HS-27A (cell line): Measurements from ENCODE around the gene CSGALNACT2.

Experiments used
- DNase-seq: peaks from one replicate; pipeline ENCODE4 v3.0.0-alpha.2; 2012; ENCODE audit warnings: low read depth, missing footprints

The CSGALNACT2 gene

DNA sequence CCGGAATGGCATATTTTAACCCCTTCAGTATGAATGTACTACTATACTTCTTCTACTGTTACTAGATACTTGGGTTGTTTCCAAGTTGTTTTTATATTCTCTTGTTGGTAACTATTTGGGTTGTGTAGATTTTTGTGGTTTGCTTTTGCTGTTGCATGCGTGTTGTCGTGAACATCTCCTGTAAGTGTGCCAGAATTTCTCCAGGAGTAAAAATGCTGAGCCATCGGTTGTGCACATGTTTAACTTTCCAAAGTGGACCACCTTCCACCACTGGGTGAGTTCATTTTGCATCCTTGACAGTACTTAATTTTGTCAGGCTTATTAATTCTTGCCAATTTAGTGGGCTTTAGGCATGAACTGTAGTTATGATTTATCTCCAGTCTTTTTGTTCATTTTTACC, 47.9 kb downstream of the CSGALNACT2 start:
- DNase-seq = no peak

- DNase-seq = no peak
Observed at GRCh38 chr10:43187213-43187612, 49.0 kb downstream of the CSGALNACT2 start.

GRCh38 chr10:43188702-43189101, 50.5 kb downstream of the CSGALNACT2 start:
- no peak for DNase-seq

DNA sequence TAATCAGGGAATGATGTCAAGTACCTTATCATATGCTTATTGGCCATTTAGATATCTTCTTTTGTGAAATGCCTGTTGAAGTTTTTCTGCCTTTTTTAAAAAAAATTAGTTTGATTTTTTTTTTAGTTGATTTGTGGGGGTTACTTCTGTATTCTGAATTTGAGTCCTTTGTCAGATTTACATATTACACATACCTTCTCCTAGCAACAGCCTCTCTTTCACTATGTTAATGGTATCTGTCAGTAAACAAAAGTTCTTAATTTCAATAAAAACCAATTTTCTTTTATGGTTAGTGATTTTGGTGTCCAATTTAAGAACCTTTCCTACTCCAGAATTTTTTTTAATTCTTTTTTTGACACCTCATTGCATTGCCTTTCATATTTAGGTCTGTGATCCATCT, 52.0 kb downstream of the CSGALNACT2 start:
- DNase-seq = no peak

GRCh38 chr10:43190775-43191174, 52.5 kb downstream of the CSGALNACT2 start:
- DNase-seq = no peak

- no peak for DNase-seq
Observed at GRCh38 chr10:43192884-43193283, 54.6 kb downstream of the CSGALNACT2 start.

DNA sequence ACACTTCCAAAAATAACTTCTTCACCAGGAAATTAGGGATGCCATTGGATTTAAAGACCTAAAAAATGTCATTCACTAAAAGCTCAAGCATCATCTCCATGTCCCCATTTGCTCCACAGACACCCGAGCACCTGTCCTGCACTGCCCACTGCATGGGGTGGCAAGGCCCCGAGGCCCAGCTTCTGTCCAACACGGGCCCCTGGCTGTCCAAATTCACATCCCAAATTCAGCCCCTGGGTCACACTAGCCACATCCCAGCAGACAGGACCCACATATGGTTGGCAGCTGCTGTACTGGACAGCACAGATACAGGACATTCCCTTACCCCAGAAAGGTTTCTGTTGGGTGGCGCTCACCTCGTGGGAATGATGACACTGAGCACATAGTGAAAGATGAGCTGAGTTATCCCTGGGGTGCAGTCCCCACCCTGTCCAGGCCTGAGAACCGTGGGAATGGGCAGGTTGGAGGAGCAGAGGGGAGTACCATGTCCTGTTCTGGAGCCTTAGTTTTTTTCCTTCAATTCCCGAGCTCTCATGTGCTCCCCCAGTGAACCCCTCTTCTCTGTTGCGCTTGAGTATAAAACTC, 55.3 kb downstream of the CSGALNACT2 start:
- DNase-seq = no peak

DNA sequence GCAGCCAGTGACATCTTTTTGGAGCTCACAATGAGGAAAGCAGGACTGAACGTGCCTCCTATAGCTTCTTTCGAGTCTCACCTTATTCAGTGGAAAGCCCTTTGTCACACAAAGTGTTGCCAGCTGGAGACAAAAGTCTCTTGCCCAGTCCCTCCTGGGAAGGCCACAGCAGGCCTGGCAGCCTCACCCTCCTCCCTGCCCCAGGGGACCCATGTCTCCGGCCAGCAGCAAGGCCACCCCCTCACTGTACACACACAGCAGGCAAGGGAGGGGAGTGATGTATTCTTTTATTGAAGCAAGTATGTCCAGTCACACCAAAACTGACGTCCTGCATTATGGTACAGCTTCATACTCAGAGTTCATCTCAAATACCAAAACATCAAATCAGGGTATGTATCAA, 56.0 kb downstream of the CSGALNACT2 start:
- no peak for DNase-seq

DNA sequence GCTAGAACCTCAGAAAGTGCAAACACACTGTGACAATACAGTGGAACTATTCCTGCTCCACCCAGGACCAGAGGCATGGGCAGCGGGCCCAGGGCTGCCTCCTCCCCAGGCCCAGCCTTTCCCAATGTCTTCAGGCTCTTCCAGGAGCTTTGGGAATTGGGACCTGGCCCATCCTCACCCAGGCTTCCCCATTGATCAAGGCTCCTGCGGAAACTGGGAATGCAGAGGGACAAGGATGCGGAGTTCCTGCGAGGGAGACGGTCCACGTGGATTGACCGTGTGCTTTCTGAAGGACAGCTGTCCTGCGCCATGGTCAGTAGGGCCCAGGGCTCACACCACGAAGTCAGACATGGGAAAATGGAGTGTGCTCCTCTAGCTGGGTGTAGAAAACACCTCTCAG, 56.6 kb downstream of the CSGALNACT2 start:
- no peak for DNase-seq

DNA sequence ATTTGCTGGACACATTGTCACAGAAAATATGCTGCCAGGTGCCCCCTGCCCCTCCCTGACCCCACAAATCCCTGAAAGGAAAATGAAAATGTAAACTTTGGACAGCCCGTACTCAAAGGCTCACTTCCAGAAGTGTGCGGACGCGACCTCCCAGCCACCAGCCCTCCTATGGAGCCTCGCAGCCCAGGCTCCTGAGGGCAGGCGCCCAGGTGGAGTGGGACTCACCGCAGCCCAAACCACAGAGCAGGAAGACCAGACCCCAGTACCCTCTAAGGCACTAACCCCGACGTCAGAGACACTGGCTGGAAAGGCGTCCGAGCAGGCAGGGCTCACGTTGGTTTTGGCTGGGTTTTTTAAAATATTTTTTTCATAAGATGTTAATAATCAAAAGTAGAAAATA, 57.3 kb downstream of the CSGALNACT2 start:
- DNase-seq = no peak

DNA sequence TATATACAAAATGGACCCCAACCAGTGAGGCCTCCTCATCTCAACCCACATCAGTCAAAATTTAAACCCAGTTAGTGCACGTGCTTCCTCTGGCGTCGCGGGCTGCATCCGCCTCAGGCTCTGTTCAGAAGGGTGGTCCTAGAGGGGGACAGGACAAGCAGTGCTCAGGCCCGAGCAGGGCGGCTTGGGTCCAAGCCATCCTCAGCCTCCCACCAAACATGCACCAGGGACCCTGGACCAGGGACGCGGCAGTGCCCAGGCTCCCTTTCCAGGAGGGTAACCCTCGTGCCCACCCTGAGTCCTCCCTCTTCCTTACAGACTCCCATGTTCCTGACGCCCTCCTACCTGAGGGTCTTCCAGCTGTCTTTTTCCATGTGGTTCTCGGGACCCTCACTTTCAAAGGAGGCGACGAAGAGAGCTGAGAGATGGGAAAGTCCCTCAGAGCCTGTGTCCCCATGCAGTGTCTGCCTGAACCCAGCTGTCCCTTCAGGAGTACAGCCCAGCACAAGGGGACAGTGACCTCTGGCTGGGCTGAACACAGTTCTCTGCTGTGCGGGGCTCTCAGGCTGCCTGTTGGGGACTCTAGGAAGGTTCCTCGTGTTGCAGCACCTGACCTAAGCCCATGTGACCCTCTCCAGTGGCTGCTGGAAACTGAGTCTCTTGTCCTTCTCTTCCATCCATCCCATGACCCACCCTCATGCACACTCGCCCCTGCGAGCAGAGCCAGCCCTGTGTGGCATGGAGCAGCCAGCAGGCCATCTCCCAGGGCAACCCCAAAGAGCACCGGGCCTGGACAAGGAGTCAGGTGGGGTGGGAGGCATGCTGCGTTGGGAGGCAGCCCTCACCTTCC, 58.1 kb downstream of the CSGALNACT2 start:
- DNase-seq = no peak

DNA sequence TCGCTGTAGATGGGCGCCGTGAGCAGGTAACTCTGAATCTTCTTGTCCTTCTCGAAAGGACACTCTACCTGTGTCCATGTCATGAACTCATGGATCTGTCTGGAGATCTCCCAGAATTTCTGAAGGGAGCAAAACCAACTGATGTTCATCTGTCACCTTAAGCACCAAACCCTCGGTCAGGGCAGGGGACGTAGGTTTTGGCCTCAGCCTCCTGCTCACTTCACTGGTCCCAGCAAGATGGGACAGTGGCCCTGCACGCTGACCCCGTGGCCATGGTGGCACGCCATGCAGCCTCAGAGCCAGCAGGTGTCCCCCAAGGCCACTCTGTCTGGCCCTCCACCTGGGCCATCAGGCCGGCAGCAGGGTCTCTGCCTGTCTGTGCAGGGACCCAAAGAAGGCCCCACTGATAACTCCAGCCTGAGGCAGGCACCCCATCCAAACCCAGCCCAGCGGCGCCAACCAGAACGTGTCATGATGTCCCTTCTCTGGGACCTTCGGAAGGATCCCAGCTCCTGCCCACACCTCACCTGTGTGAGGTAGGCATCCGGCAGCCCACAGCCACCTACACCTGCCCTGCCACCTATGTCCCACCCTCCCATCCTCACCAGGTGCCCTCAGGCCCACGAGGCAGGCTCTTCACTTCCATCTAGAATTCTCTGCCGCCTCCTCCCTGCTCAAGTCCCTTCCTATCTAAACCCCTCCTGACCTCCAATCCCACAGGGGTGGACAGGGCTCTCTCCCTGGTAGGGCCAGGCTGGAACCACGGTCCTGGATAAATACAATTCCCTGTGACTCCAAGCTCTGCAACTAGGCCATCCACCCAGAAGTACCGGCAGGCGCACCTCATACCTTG, 59.0 kb downstream of the CSGALNACT2 start:
- no peak for DNase-seq

DNA sequence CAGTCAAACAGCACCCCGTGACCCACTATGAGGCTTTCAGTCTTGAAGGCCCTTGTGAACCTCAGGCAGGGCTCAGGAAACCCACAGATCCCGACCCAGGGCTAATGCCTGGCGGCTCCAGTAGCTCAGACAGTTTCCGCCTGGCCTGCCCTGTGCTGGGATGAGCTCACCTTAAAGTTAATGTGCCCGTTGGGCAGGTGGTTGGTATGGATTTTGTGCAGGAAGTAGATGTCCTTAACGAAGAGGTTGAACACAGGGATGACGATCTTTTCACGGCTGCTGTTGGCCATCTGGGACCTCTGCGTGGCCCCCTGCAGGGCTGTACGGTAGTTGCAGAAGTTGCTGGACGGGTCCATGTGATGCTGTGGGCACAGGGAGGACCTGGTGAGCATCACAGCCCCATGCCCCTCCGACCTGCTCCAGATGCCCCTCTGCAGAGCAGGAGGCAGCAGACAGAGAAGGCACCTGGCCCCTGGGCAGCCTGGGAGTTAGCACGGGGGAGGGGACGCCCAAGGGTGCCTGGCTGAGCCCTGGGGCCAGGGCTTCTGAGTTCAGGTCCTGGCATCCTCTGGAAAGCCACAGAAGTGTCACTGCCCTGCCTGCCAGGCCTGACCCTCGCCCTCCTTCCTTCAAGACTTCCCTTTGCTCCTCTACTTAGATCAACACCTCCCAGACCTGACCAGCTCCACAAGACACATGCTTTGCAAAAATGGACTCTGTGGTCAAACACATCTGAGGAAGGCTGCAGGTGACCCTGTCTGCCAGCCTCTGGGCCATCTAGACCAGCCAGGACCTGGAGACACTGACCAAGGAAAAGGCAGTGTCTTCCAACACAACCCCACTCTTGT, 59.8 kb downstream of the CSGALNACT2 start:
- DNase-seq = no peak

GRCh38 chr10:43198682-43199005, 60.4 kb downstream of the CSGALNACT2 start:
- no peak for DNase-seq

- no peak for DNase-seq
Observed at GRCh38 chr10:43199088-43199683, 60.9 kb downstream of the CSGALNACT2 start.

GRCh38 chr10:43199684-43200537, 61.7 kb downstream of the CSGALNACT2 start:
- no peak for DNase-seq

DNA sequence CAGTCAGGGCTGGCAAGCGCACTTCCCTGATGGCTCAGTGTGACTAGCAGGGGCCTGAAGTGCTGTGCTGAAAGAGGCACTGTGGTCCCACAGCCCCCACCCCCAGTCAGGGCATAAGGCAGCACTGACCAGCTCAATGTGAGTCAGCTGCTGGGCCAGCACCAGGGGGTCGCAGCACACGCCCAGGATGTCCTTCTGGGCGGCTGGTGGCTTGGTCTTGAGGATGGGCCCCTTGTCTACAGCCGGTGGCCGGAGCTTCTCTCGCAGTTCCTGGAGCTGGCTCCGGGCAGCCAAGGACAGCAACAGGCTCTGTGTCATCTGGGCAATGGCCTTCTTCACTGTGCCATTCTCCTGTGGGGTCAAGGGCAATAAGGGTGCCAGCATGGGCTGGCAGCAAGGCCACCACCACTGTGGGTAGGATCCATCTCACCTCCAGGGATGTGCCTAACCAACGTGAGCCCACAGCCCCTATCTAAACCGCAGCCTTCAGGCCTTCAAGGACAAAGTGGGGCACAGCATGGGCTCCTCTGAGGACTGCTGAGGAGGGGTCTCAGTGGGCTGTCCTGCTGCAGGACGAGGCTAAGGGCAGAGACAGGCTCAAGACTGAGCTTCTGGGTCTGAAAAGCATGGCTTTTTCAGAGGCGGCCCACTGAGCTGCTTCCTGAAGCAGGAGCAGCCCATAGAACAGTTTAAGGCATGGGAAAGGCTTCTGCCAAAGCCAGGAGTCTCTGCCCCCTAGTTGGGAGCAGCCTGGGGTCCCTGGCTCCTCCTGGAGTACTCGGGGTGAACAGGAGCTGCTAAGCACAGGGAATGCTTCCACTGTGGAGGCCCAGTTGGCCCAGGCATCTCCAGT, 62.5 kb downstream of the CSGALNACT2 start:
- DNase-seq = no peak

- DNase-seq = no peak
Observed at GRCh38 chr10:43201545-43202131, 63.4 kb downstream of the CSGALNACT2 start.

GRCh38 chr10:43202224-43202656, 64.0 kb downstream of the CSGALNACT2 start:
- DNase-seq = no peak
